ENCODE data around the gene PLEKHG4B. TPM values are rescaled to one million over a fixed set of nuclear protein-coding genes. Genes with fewer than 3 reads are reported as not detected.

PLEKHG4B gene
- polyA plus RNA-seq, 1 donor from 2014 or later: 0.78 TPM

GRCh38 chr5:200985-201384 lies 109.0 kb downstream of the PLEKHG4B start:
- no peaks in the 10 kb centered on the region for H3K9me2 ChIP-seq (ENCODE audit: insufficient read depth, low read length)
- H2AFZ ChIP-seq (ENCODE audit: low read depth, low read length): no peak overlapping the region
- no peaks in the 10 kb centered on the region for H4K20me1 ChIP-seq (ENCODE audit: insufficient read depth)
- TF ChIP-seq TAF1 (IDR thresholded peaks at IDR 0.05; ENCODE audit: low read depth): no peak
- no peak for TF ChIP-seq CTCF (IDR thresholded peaks at IDR 0.05; ENCODE audit: poor library complexity, severe bottlenecking)
- no peak for TF ChIP-seq RAD21 (conservative IDR thresholded peaks at IDR 0.05)
- TF ChIP-seq EP300 (conservative IDR thresholded peaks at IDR 0.05; ENCODE audit: poor library complexity, severe bottlenecking): no peak
- no peak for TF ChIP-seq SMC3 (conservative IDR thresholded peaks at IDR 0.05; ENCODE audit: poor library complexity)
- TF ChIP-seq MXI1 (conservative IDR thresholded peaks at IDR 0.05; ENCODE audit: poor library complexity, severe bottlenecking): no peak
- TF ChIP-seq POLR2AphosphoS5 (IDR thresholded peaks at IDR 0.05): no peak
- TF ChIP-seq EZH2 (IDR thresholded peaks at IDR 0.05; ENCODE audit: borderline replicate concordance, insufficient read depth, low read length, poor library complexity, severe bottlenecking): no peak
- TF ChIP-seq REST (IDR thresholded peaks at IDR 0.05; ENCODE audit: borderline replicate concordance): no peak
- no peaks in the 10 kb centered on the region for H3K27me3 ChIP-seq (ENCODE audit: insufficient read depth, low read depth, low read length)
- H3K27ac ChIP-seq (ENCODE audit: low read length): no peak overlapping the region
- no peaks in the 10 kb centered on the region for H3K9me3 ChIP-seq (ENCODE audit: low read length)
- H3K4me3 ChIP-seq (ENCODE audit: low read length): no peak overlapping the region
- no peak overlapping the region for H3K9ac ChIP-seq (ENCODE audit: low read length)
- H3K79me2 ChIP-seq (replicated peaks; ENCODE audit: insufficient read depth, low read length): no peaks in the 10 kb centered on the region
- no peak overlapping the region for H3K4me2 ChIP-seq (ENCODE audit: low read length)
- H3F3A ChIP-seq (ENCODE audit: insufficient read depth, low read length, poor library complexity, severe bottlenecking): no peaks in the 10 kb centered on the region
- H3K36me3 ChIP-seq (ENCODE audit: insufficient read depth, low read length): no peaks in the 10 kb centered on the region

DNA sequence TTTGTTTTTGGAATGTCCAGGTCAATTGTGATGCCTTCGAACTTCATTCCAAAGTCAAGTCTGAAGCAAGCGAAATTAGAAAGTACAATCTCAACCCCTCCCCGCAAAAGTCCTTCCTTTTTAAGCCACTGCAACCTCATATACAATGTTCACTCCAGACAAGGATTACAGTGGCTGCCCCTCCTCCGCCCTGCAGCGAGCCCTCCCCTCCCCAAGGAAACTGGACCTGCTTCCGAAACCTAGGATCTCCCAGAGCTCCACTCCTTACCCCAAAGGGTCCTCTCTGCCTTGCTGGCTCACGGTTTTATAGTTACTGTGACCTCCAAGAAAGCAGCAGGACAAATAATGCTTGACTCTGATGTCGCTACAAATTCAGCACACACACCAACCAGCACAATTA lies 109.7 kb downstream of the PLEKHG4B start:
- H4K20me1 ChIP-seq (ENCODE audit: insufficient read depth): no peaks in the 10 kb centered on the region

More for the DNA sequence above, 109.7 kb downstream of the PLEKHG4B start:
- Histone ChIP-seq H3K4me2 (ENCODE audit: low read length) (no peak overlapping the region), H3K4me3 (ENCODE audit: low read length) (no peak overlapping the region), H3K36me3 (ENCODE audit: insufficient read depth, low read length) (no peaks in the 10 kb centered on the region), H3K9me3 (ENCODE audit: low read length) (no peaks in the 10 kb centered on the region), H3F3A (ENCODE audit: insufficient read depth, low read length, poor library complexity, severe bottlenecking) (no peaks in the 10 kb centered on the region), H3K27ac (ENCODE audit: low read length) (no peak overlapping the region), H3K27me3 (ENCODE audit: insufficient read depth, low read depth, low read length) (no peaks in the 10 kb centered on the region), H3K9ac (ENCODE audit: low read length) (no peak overlapping the region), H3K79me2 (replicated peaks; ENCODE audit: insufficient read depth, low read length) (no peaks in the 10 kb centered on the region), H3K9me2 (ENCODE audit: insufficient read depth, low read length) (no peaks in the 10 kb centered on the region), H2AFZ (ENCODE audit: low read depth, low read length) (no peak overlapping the region)
- TF ChIP-seq EP300 (conservative IDR thresholded peaks at IDR 0.05; ENCODE audit: poor library complexity, severe bottlenecking) (no peak), SMC3 (conservative IDR thresholded peaks at IDR 0.05; ENCODE audit: poor library complexity) (no peak), CTCF (IDR thresholded peaks at IDR 0.05; ENCODE audit: poor library complexity, severe bottlenecking) (no peak), REST (IDR thresholded peaks at IDR 0.05; ENCODE audit: borderline replicate concordance) (no peak), MXI1 (conservative IDR thresholded peaks at IDR 0.05; ENCODE audit: poor library complexity, severe bottlenecking) (no peak), TAF1 (IDR thresholded peaks at IDR 0.05; ENCODE audit: low read depth) (no peak), RAD21 (conservative IDR thresholded peaks at IDR 0.05) (no peak), EZH2 (IDR thresholded peaks at IDR 0.05; ENCODE audit: borderline replicate concordance, insufficient read depth, low read length, poor library complexity, severe bottlenecking) (no peak)
